ENCODE data around the gene CFAP45. TPM values are rescaled to one million over a fixed set of nuclear protein-coding genes. Genes with fewer than 3 reads are reported as not detected.

Gene CFAP45
- total RNA-seq, 4 donors from 2014 or later, result 0.56 to 0.94 TPM; not detected in 2

DNA sequence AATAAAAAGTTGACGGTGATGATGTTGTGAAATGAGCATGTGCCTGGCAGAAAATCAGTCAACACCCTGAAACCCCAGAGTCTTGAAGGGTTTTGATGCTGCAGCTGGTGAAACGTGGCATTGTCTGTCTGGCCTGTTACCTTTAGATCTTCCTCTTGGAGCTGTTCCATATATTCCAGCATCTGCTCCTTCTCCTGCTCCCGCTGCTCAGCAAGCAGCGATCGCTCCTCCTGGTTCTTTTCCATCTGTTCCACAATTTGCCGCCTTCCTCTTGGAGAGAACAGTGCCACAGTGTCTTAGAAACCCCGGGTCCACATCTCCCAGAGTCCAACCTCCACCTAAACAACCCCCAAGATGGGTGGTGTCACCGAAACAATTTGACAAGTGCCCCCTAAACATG, 15.7 kb downstream of the CFAP45 start:
- Histone ChIP-seq H3K4me1 (peaks cover 0 to 4% of the 10 kb centered on the region in 2 donors), H3K4me3 (replicated peaks in 1 of 3) (no peak overlapping the region), H3K27me3 (no peaks in the 10 kb centered on the region), H3K9me3 (no peaks in the 10 kb centered on the region), H3K27ac (no peak overlapping the region), H3K36me3 (no peaks in the 10 kb centered on the region)
- 84 to 87% methylated on average over 8 of the region's 8 CpGs for WGBS, 2 donors
- intact Hi-C loops (cut with DNase I), result no loop called here
- DNase-seq, result no peak
- TF ChIP-seq POLR2A (IDR thresholded peaks at IDR 0.05), result no peak
- TF ChIP-seq, protein P1, sequence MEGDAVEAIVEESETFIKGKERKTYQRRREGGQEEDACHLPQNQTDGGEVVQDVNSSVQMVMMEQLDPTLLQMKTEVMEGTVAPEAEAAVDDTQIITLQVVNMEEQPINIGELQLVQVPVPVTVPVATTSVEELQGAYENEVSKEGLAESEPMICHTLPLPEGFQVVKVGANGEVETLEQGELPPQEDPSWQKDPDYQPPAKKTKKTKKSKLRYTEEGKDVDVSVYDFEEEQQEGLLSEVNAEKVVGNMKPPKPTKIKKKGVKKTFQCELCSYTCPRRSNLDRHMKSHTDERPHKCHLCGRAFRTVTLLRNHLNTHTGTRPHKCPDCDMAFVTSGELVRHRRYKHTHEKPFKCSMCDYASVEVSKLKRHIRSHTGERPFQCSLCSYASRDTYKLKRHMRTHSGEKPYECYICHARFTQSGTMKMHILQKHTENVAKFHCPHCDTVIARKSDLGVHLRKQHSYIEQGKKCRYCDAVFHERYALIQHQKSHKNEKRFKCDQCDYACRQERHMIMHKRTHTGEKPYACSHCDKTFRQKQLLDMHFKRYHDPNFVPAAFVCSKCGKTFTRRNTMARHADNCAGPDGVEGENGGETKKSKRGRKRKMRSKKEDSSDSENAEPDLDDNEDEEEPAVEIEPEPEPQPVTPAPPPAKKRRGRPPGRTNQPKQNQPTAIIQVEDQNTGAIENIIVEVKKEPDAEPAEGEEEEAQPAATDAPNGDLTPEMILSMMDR (IDR thresholded peaks at IDR 0.05), result no peak

DNA sequence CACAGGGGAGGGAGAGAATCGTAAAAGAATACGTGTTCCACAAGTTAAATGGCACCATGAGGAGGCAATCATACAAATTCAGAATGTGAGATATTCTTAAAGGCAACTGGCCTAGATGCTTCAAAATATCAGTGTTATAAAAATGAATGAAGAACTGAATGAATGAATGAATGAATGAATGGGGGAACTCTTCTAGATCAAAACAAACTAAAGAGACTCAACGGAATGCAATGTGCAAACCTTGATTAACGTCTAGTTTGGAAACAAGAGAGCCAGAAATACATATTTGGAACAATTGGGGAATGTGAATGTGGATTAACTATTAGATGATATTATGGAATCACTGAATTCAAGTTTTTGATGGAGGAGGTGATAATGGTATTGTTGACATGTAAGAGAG, 16.8 kb downstream of the CFAP45 start:
- Histone ChIP-seq H3K27ac (no peak overlapping the region), H3K36me3 (no peaks in the 10 kb centered on the region), H3K9me3 (no peaks in the 10 kb centered on the region), H3K4me1 (peaks cover 0 to 4% of the 10 kb centered on the region in 2 donors), H3K27me3 (no peaks in the 10 kb centered on the region), H3K4me3 (replicated peaks in 1 of 3) (no peak overlapping the region)
- intact Hi-C loops (cut with DNase I), result no loop called here
- 92% methylated on average over 3 to 4 of the region's 4 CpGs for WGBS, 2 donors
- no peak for TF ChIP-seq POLR2A (IDR thresholded peaks at IDR 0.05)
- no peak for DNase-seq

DNA sequence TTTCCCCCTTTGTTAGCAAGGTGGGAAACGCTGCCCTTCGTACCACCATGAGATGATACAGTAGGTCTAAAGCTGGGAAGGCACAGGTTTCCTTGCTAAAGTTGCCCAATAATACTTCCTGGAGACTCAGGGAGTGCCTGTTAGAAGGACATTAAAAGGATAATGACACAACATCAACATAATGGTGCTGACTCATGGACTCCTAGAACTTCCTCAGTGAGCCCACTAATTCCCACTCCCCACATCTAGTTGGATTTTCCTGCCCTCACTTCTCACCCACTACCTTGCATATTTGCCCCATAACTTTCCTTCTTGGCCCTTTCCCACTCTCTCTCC, 17.5 kb downstream of the CFAP45 start:
- H3K27ac ChIP-seq, result no peak overlapping the region
- intact Hi-C loops (cut with DNase I), result no loop called here
- H3K9me3 ChIP-seq, result no peaks in the 10 kb centered on the region
- DNase-seq, result no peak
- no peaks in the 10 kb centered on the region for H3K36me3 ChIP-seq
- peaks cover 0 to 4% of the 10 kb centered on the region in 2 donors for H3K4me1 ChIP-seq
- H3K4me3 ChIP-seq (replicated peaks in 1 of 3), result no peak overlapping the region
- TF ChIP-seq POLR2A (IDR thresholded peaks at IDR 0.05), result no peak
- TF ChIP-seq, protein P1 (IDR thresholded peaks at IDR 0.05), result no peak
- WGBS, 2 donors, result 92 to 94% methylated on average over 2 of the region's 2 CpGs
- no peaks in the 10 kb centered on the region for H3K27me3 ChIP-seq

DNA sequence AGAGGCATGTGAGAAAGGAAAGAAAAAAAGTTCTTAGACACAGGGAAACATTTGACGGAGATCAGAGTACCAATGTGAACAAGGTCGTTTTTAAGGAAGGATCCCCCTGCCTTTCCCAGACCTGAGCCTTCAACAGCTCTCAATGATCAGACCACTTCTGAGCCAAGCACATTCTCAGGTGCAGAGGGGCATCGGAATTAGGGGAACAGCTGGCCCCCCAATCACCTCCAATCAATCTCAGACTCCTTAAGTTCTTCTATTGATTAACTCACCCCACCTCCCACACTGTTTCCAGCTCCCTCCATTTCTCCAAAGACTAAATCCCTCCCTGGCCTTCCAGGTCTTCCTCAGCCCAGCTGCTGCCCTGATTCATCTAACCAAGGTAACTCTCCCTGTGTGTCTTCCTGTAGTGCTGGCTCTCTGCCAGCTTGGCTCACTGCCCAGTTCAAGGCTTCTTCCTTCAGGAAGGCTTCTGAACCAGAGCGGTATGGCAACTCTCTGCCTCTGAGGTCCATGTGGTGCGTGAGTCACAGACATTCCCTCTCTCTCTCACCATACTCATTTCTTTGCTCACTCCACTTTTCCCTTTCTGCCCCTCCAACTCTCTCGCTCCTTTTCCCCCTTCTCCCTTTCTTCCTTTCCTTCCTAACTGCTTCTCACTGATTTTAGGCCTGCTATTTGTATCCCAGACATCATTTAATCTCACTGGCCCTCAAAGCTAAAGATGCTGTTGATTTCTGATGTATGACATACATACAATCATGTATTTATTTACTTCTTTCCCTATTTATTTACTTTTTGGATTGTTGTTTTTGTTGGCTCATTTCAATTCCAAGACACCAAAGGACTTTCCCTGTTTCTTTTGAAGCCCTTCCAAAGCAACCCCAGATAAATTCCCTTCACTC, 18.1 kb downstream of the CFAP45 start:
- DNase-seq, result peak; percentile 93 to 94
- H3K9me3 ChIP-seq, result no peaks in the 10 kb centered on the region
- H3K27ac ChIP-seq, result no peak overlapping the region
- TF ChIP-seq, protein P1 (IDR thresholded peaks at IDR 0.05), result no peak
- TF ChIP-seq POLR2A (IDR thresholded peaks at IDR 0.05), result no peak
- 45 to 51% methylated on average over 6 of the region's 6 CpGs for WGBS, 2 donors
- peaks cover 0 to 4% of the 10 kb centered on the region in 2 donors for H3K4me1 ChIP-seq
- H3K4me3 ChIP-seq (replicated peaks in 1 of 3), result no peak overlapping the region
- H3K36me3 ChIP-seq, result no peaks in the 10 kb centered on the region
- H3K27me3 ChIP-seq, result no peaks in the 10 kb centered on the region
- intact Hi-C loops (cut with DNase I), result no loop called here

DNA sequence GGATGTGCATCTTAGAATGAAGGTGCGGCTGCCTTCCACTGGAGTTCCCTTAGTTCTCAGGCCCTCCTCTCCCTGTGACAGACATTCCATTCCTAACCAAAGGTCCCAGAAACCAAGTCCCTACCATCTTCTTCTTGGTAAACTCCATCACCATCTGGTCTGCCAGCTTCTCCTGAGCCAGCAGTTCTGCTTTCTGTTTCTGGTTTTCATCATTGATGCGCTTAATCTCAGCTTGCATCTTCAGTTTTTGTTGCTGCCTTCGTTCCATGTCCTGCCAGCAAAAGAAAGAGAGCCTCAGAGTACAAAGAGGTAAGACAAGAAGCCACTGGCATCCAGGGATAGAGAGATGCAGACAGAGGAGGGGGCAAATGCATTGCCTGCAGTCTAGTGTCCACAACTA, 19.5 kb downstream of the CFAP45 start:
- Histone ChIP-seq H3K4me3 (replicated peaks in 1 of 3) (no peak overlapping the region), H3K36me3 (no peaks in the 10 kb centered on the region), H3K9me3 (no peaks in the 10 kb centered on the region), H3K4me1 (peaks cover 0 to 4% of the 10 kb centered on the region in 2 donors), H3K27ac (no peak overlapping the region), H3K27me3 (no peaks in the 10 kb centered on the region)
- no peak for TF ChIP-seq POLR2A (IDR thresholded peaks at IDR 0.05)
- TF ChIP-seq, protein P1 (IDR thresholded peaks at IDR 0.05), result no peak
- DNase-seq, result no peak
- 90 to 95% methylated on average over 3 of the region's 3 CpGs for WGBS, 2 donors
- intact Hi-C loops (cut with DNase I), result no loop called here

Measured in thyroid gland (tissue), 4 donors.